T47D (cell line): Measurements from ENCODE around the gene PTPN7.
A peak's percentile ranks its signal among the peaks of the same experiment; 100 is the strongest.
"Not testable (repeated sequence)": the region's sequence is repeated elsewhere in the genome, so short reads cannot be mapped to it uniquely, and the experiment has no call there.

ENCODE experiments used
- DNase-seq, 2 experiments: peaks; one replicate each; pipeline versions ENCODE4 v3.0.0 to v3.0.0-alpha.2; 2011 to 2012; ENCODE audit warnings: low read depth in 1 of 2, low spot score in 1 of 2
- JUND ChIP-seq: IDR thresholded peaks from 2 replicates; pipeline ENCODE4 v1.6.1; 2012; ENCODE audit warnings: low read depth
- in situ Hi-C: cut with HindIII; loops from 2 replicates; pipeline ENCODE4 v1.10.0; 2016; ENCODE audit warnings: low sequenced_read_pairs, low pct_unique_long_range_greater_than_20kb

The PTPN7 gene

GRCh38 chr1:202125611-202126010 lies 34.8 kb downstream of the PTPN7 start:
- TF ChIP-seq JUND = no peak
- in situ Hi-C loops = no loop called here
- no peak for DNase-seq

GRCh38 chr1:202124142-202124541 lies 36.3 kb downstream of the PTPN7 start:
- no peak for TF ChIP-seq JUND
- DNase-seq = no peak
- in situ Hi-C loops = no loop called here

GRCh38 chr1:202123336-202123813 lies 37.0 kb downstream of the PTPN7 start:
- DNase-seq = no peak
- in situ Hi-C loops = no loop called here
- no peak for TF ChIP-seq JUND

GRCh38 chr1:202122639-202123335 lies 37.6 kb downstream of the PTPN7 start, which contains the start of gene GPR37L1:
TSS of gene GPR37L1 (plus strand) at chr1:202122917. CDS start at chr1:202122964, 47 bp downstream.
- no peak for TF ChIP-seq JUND
- peak; percentile 88 to 92 for DNase-seq
- in situ Hi-C loops = no loop called here

GRCh38 chr1:202121006-202121405 lies 39.4 kb downstream of the PTPN7 start:
- DNase-seq = no peak
- TF ChIP-seq JUND = no peak
- in situ Hi-C loops = no loop called here

GRCh38 chr1:202117898-202118371 lies 42.5 kb downstream of the PTPN7 start:
- no peak for DNase-seq
- TF ChIP-seq JUND = no peak
- in situ Hi-C loops = no loop called here

- in situ Hi-C loops = no loop called here
- no peak for DNase-seq
These were observed 44.1 kb downstream of the PTPN7 start for GRCh38 chr1:202116287-202116686.

GRCh38 chr1:202113690-202114300 lies 46.6 kb downstream of the PTPN7 start:
- no peak for TF ChIP-seq JUND
- in situ Hi-C loops = no loop called here
- DNase-seq = no peak

More at GRCh38 chr1:202116287-202116686, 44.1 kb downstream of the PTPN7 start:
- no peak for TF ChIP-seq JUND

GRCh38 chr1:202112859-202113689 lies 47.3 kb downstream of the PTPN7 start:
- DNase-seq = peak; percentile 77 to 89
- TF ChIP-seq JUND = no peak
- in situ Hi-C loops = no loop called here

- DNase-seq, in situ Hi-C loops: not testable (repeated sequence)
These were observed 48.8 kb downstream of the PTPN7 start for GRCh38 chr1:202111589-202111988.

GRCh38 chr1:202110977-202111376 lies 49.4 kb downstream of the PTPN7 start:
- no peak for DNase-seq
- in situ Hi-C loops = no loop called here
- no peak for TF ChIP-seq JUND

GRCh38 chr1:202107801-202108731 lies 52.3 kb downstream of the PTPN7 start:
- in situ Hi-C loops = no loop called here

More at GRCh38 chr1:202107801-202108731, 52.3 kb downstream of the PTPN7 start:
- no peak for TF ChIP-seq JUND
- DNase-seq = no peak
